ENCODE measurements around the gene PABPC1L2B.
"Not testable (repeated sequence)": the region's sequence is repeated elsewhere in the genome, so short reads cannot be mapped to it uniquely, and the experiment has no call there.

DNA sequence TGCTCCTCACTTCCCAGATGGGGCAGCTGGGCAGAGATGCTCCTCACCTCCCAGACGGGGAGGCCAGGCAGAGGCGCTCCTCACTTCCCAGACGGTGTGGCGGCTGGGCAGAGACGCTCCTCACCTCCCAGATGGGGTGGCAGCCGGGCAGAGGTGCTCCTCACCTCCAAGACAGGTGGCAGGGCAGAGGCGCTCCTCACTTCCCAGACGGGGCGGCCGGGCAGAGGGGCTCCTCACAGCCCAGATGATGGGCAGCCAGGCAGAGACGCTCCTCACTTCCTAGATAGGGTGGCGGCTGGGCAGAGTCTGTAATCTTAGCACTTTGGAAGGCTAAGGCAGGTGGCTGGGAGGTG, 19.3 kb downstream of the PABPC1L2B start:
- TF ChIP-seq EZH2 (IDR thresholded peaks at IDR 0.05; ENCODE audit: borderline replicate concordance, low read length) = not testable (repeated sequence)
- TF ChIP-seq, protein P1, sequence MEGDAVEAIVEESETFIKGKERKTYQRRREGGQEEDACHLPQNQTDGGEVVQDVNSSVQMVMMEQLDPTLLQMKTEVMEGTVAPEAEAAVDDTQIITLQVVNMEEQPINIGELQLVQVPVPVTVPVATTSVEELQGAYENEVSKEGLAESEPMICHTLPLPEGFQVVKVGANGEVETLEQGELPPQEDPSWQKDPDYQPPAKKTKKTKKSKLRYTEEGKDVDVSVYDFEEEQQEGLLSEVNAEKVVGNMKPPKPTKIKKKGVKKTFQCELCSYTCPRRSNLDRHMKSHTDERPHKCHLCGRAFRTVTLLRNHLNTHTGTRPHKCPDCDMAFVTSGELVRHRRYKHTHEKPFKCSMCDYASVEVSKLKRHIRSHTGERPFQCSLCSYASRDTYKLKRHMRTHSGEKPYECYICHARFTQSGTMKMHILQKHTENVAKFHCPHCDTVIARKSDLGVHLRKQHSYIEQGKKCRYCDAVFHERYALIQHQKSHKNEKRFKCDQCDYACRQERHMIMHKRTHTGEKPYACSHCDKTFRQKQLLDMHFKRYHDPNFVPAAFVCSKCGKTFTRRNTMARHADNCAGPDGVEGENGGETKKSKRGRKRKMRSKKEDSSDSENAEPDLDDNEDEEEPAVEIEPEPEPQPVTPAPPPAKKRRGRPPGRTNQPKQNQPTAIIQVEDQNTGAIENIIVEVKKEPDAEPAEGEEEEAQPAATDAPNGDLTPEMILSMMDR (IDR thresholded peaks at IDR 0.05; ENCODE audit: low read length) = not testable (repeated sequence)
